GM18505 (cell line): ENCODE results near the gene DSE.

Source experiments
- ATAC-seq: cut with Tn5 transposase; IDR thresholded peaks from one replicate; pipeline ENCODE4 v1.9.1; 2021; ENCODE audit not compliant: unreplicated experiment
- POLR2A ChIP-seq: IDR thresholded peaks from 4 replicates; pipeline ENCODE4 v1.6.1; 2011; ENCODE audit warnings: borderline replicate concordance; ENCODE audit not compliant: insufficient read depth, insufficient read length; ENCODE audit errors: extremely low read depth

DSE gene

GRCh38 chr6:116467096-116467495, 96.3 kb downstream of the DSE start:
- no peak for TF ChIP-seq POLR2A
- ATAC-seq: no peak

GRCh38 chr6:116467514-116467913, 96.8 kb downstream of the DSE start:
- no peak for ATAC-seq
- TF ChIP-seq POLR2A: no peak

DNA sequence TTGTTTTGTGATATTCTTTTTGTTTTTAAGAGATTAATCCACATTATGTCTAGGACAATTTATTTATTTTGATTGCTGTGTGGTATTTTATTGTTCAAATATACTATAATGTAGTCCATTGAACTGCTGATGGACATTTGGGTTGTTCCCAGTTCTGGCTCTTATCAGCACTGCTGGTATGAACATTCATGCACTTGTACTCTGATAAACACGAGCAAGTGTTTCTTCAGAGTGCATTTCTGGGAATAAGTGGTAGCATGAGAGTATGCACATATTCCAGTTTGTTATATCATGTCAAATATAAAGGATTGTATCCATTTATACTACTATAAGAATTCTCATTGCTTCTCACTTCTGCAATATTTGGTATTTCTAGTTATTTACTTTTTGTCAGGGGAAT, 97.5 kb downstream of the DSE start:
- ATAC-seq: no peak
- no peak for TF ChIP-seq POLR2A

- no peak for ATAC-seq
- no peak for TF ChIP-seq POLR2A
These were observed 100.8 kb downstream of the DSE start for GRCh38 chr6:116471531-116471930.

GRCh38 chr6:116472706-116473105, 102.0 kb downstream of the DSE start:
- no peak for ATAC-seq
- no peak for TF ChIP-seq POLR2A

- no peak for ATAC-seq
- TF ChIP-seq POLR2A: no peak
These were observed 104.4 kb downstream of the DSE start for GRCh38 chr6:116475141-116475540.

- peak; percentile 100 for ATAC-seq
These were observed 105.4 kb downstream of the DSE start for GRCh38 chr6:116476002-116476678.

GRCh38 chr6:116482780-116483179, 112.0 kb downstream of the DSE start:
- ATAC-seq: no peak
- no peak for TF ChIP-seq POLR2A

More at GRCh38 chr6:116476002-116476678, 105.4 kb downstream of the DSE start:
- no peak for TF ChIP-seq POLR2A

DNA sequence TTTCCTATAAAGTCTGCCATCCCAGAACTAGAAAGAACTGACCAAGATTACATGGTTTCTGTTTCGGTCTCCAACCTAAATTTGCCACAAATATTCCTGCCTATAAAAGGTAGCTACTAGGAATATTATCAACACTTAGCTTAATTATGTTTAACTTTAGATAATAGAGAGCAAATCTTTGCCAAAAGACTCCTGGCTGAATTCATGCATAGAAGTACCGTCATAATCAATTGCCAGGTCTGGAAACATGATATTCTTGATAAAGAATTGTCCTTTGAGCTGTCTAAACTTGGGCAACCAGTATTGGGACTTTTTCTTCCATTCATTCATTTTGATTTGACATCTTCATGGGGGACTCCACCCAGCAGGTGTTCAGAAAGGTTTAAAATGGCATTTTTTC, 112.9 kb downstream of the DSE start:
- no peak for ATAC-seq
- TF ChIP-seq POLR2A: no peak

DNA sequence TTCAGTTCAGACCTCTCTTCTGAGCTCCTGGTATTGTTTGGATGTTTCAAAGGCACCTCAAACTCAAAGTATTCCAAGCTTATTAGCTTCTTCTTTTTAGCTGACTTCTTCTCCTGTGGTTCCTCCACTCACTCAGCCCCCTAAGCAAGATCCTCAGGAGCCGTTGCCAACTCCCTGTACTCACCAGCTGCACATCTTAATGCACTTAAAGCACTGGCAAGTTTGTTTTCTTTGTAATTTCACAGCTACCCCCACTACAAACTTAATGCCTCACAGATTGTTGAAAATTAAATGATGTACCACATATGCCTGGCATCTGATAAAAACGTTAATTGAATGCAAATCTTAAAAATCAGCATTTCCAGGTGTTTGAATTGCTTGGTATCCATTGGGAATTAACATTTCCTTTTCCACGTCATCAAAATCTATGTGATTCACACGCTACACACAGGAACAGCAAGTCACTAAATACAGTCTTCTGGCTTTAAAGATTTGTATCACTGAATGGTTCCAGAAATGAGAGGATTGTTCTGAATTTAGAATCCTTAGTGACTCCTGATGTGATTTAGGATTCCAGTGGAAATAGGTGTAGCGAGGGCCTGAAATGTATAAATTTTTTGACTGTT, 114.9 kb downstream of the DSE start:
- TF ChIP-seq POLR2A: no peak
- no peak for ATAC-seq

DNA sequence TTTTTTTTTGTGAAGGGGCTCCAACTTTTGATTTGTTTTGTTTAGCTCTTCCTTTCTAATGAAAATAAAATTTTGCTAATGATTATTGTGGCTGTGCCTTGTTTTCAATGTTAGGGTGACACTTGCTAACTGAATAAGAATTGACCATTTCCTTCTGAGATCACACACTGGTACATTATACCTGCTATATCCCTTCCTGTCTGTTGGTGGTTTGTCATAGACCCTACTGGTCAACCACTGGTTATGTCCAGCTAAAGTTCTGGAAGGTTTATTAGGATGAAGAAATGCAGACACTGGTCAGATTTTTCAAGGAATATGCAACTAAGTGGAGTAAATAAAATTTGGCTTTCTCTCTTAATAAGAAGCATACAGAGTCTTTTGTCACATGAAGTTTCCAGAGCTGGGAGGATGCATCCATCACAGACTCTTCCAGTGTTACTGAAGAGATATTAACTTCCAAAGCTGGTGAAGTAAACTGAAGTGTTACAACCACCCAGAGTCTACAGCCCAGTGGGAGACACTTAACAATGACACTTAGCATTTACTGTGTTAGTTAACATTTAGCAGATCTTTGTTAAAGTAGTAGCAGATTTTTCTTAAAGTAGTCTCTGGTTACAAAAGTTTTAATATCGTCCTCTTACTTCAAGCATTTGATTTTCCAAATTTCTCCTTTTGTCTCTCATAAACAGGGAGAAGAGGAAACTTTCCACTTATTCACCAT, 121.0 kb downstream of the DSE start:
- ATAC-seq: no peak
- TF ChIP-seq POLR2A: no peak

DNA sequence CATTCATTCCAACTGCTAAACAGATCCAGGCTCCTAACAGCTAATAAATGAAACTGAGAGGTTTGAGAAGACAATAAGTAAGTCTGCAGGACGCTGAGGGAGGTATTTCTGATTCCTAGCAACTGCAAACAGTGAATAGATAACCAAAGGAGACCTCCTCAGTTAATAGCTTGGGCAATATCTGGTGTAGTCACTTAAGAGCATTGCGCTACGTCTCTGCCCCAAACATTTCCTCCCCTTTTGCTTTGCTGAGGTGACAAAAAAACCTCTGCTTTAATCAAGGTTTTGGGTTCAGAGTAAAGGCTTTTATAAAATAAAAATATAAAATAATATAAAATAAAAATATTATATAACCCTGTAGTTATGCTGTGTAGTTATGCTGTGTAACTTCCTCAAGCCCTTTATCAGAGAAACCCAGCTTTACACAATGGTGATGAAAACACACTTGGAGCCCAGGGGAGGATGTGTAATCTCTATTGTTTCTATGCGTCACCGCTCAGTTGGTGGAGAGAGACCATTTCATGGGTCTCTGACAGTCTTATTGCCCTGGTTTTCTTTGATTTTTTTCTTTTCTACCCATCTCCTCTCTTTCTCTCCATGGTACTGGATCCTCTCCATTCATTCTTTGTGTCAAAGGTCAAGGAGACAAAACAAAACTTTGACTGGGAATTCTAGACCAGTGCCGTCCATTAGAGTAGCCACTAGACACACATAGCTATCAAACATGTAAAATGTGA, 121.8 kb downstream of the DSE start:
- no peak for ATAC-seq
- TF ChIP-seq POLR2A: no peak
